Calu3 (cell line): ENCODE data around the gene P2RY6. TPM values are rescaled to one million over a fixed set of nuclear protein-coding genes. Genes with fewer than 3 reads are reported as not detected.

Experiments
- BruUV-seq: library from RNA; stranded (reverse); fragments of 400-500 nt; replicated peaks from 2 replicates; lab custom pipeline; 2021; lab: Mats Ljungman, UMichigan
- CTCF ChIA-PET: fragments of 300-600 bp; sonication (Branson Sonifier 250); formaldehyde crosslinking; loops from one replicate; lab custom pipeline; 2022; ENCODE audit warnings: antibody characterized with exemption; lab: Charles Lee
- DNase-seq: peaks from one replicate; pipeline ENCODE4 v3.0.0; 2022
- H3K27ac Mint-ChIP-seq: one replicate; pipeline ENCODE4 v1.8.0; 2022; ENCODE audit warnings: mixed read lengths; ENCODE audit not compliant: unreplicated experiment
- H3K27me3 Mint-ChIP-seq: one replicate; pipeline ENCODE4 v1.8.0; 2022; ENCODE audit warnings: mixed read lengths; ENCODE audit not compliant: unreplicated experiment
- H3K36me3 Mint-ChIP-seq: one replicate; pipeline ENCODE4 v1.8.0; 2022; ENCODE audit warnings: mild to moderate bottlenecking, moderate library complexity, mixed read lengths; ENCODE audit not compliant: insufficient read depth, unreplicated experiment
- H3K4me1 Mint-ChIP-seq: one replicate; pipeline ENCODE4 v1.8.0; 2022; ENCODE audit warnings: mild to moderate bottlenecking, low read depth, mixed read lengths; ENCODE audit not compliant: unreplicated experiment
- H3K4me3 Mint-ChIP-seq: one replicate; pipeline ENCODE4 v1.8.0; 2022; ENCODE audit warnings: mild to moderate bottlenecking, low read depth, moderate library complexity, mixed read lengths; ENCODE audit not compliant: unreplicated experiment
- H3K9me3 Mint-ChIP-seq: one replicate; pipeline ENCODE4 v1.8.0; 2022; ENCODE audit warnings: low read depth, mixed read lengths; ENCODE audit not compliant: unreplicated experiment
- intact Hi-C: fragments of 100-400 bp; cut with micrococcal nuclease; formaldehyde crosslinking; loops from one replicate; pipeline ENCODE4 v1.10.0; 2022; ENCODE audit not compliant: unreplicated experiment
- total RNA-seq: library from RNA; stranded (reverse); gene quantifications from 2 replicates; pipeline ENCODE4 v1.2.3, GENCODE V29; 2022
- TF ChIP-seq, protein P1 (sequence below): fragments of 200-600 bp; IDR thresholded peaks from one replicate; pipeline ENCODE4 v1.8.0; 2022; ENCODE audit warnings: antibody characterized with exemption; ENCODE audit not compliant: unreplicated experiment

Gene P2RY6
- total RNA-seq, 1 experiment from 2014 or later, result not detected

DNA sequence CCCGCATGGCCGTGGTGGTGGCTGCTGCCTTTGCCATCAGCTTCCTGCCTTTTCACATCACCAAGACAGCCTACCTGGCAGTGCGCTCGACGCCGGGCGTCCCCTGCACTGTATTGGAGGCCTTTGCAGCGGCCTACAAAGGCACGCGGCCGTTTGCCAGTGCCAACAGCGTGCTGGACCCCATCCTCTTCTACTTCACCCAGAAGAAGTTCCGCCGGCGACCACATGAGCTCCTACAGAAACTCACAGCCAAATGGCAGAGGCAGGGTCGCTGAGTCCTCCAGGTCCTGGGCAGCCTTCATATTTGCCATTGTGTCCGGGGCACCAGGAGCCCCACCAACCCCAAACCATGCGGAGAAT is 25.1 kb downstream of the P2RY6 start:
- no TSS peak for BruUV-seq
- no peaks in the 10 kb centered on the region for H3K4me1 Mint-ChIP-seq
- intact Hi-C loops, result no loop called here
- no peak overlapping the region for H3K4me3 Mint-ChIP-seq
- TF ChIP-seq, protein P1, sequence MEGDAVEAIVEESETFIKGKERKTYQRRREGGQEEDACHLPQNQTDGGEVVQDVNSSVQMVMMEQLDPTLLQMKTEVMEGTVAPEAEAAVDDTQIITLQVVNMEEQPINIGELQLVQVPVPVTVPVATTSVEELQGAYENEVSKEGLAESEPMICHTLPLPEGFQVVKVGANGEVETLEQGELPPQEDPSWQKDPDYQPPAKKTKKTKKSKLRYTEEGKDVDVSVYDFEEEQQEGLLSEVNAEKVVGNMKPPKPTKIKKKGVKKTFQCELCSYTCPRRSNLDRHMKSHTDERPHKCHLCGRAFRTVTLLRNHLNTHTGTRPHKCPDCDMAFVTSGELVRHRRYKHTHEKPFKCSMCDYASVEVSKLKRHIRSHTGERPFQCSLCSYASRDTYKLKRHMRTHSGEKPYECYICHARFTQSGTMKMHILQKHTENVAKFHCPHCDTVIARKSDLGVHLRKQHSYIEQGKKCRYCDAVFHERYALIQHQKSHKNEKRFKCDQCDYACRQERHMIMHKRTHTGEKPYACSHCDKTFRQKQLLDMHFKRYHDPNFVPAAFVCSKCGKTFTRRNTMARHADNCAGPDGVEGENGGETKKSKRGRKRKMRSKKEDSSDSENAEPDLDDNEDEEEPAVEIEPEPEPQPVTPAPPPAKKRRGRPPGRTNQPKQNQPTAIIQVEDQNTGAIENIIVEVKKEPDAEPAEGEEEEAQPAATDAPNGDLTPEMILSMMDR, result no peak
- H3K36me3 Mint-ChIP-seq, result no peaks in the 10 kb centered on the region
- no peaks in the 10 kb centered on the region for H3K9me3 Mint-ChIP-seq
- DNase-seq, result no peak
- H3K27me3 Mint-ChIP-seq, result peaks cover 32% of the 10 kb centered on the region
- CTCF ChIA-PET, result interaction anchor here (1.5 to 2.3 kb wide), 2 partner anchors 10 to 96 kb away, joined by 4 to 18 read pairs; no protein-coding TSS in a partner anchor
- H3K27ac Mint-ChIP-seq, result no peak overlapping the region

DNA sequence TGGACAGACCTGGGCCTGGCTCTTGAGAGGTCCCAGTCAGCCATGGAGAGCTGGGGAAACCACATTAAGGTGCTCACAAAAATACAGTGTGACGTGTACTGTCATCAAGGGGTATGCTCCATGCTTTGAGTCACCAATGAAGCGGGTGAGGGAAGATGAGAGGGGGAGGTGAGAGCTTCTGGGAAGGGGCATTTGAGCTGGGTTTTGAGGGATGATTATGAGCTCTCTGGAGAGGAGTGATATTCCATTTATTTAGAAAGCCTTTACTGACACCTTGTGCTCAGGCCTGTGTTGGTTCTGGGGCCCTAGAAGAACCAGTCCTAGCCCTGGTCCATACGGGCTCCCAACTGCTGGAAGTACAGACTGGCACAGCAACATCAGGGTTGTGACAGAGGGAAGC is 25.6 kb downstream of the P2RY6 start:
- no peak for DNase-seq
- Mint-ChIP-seq H3K36me3 (no peaks in the 10 kb centered on the region), H3K27ac (no peak overlapping the region), H3K27me3 (peaks cover 32% of the 10 kb centered on the region), H3K4me1 (no peaks in the 10 kb centered on the region), H3K4me3 (no peak overlapping the region), H3K9me3 (no peaks in the 10 kb centered on the region)
- CTCF ChIA-PET, result interaction anchor here (1.5 to 2.3 kb wide), 2 partner anchors 9 to 96 kb away, joined by 4 to 18 read pairs; no protein-coding TSS in a partner anchor
- TF ChIP-seq, protein P1, result no peak
- BruUV-seq, result no TSS peak
- intact Hi-C loops, result no loop called here

DNA sequence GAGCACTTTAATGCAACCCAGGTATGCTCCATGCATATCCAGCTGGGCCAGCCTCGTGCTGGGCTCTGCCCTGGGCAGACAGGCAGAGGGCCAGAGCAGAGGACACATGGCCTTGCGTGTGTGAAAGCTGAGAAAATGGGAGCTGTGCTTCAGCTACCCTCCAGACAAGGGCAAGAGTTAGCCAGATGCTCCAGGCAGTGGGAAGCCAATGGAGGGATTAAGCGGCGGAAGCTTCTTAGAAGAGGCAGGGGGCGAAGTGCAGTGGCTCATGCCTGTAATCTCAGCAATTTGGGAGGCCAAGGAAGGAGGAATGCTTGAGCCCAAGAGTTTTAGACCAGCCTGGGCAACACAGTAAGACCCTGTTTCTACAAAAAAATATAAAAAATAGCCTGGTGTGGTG is 26.1 kb downstream of the P2RY6 start:
- Mint-ChIP-seq H3K27me3 (peaks cover 29% of the 10 kb centered on the region), H3K4me3 (no peak overlapping the region), H3K9me3 (no peaks in the 10 kb centered on the region), H3K27ac (no peak overlapping the region), H3K4me1 (no peaks in the 10 kb centered on the region), H3K36me3 (no peaks in the 10 kb centered on the region)
- no TSS peak for BruUV-seq
- TF ChIP-seq, protein P1, result no peak
- CTCF ChIA-PET, result interaction anchor here (0.6 to 2.3 kb wide), 3 partner anchors 9 to 435 kb away, joined by 3 to 18 read pairs (median 4); no protein-coding TSS in a partner anchor
- intact Hi-C loops, result no loop called here
- DNase-seq, result no peak

DNA sequence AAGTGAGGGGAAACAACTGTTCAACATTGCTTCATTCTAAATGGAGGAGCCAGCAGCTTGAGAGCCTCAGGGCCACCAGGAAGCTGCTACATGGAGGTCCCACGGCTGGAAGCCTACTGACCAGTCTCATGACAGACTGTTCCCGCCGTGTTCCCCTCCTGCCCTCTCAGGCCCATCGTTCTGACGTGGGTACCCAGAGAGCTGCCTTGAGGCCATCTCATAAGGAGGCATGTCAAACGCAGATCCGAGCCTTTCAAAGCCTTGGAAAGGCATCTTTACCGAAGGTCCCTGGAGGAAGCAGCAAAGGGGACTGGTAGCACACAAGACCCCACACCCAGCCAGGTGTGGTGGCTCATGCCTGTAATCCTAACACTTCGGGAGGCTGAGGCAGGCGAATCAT is 27.6 kb downstream of the P2RY6 start:
- intact Hi-C loops, result no loop called here
- Mint-ChIP-seq H3K4me1 (no peaks in the 10 kb centered on the region), H3K4me3 (no peak overlapping the region), H3K36me3 (no peaks in the 10 kb centered on the region), H3K27me3 (peaks cover 14% of the 10 kb centered on the region), H3K9me3 (no peaks in the 10 kb centered on the region), H3K27ac (no peak overlapping the region)
- CTCF ChIA-PET, result interaction anchor here (0.8 to 1.4 kb wide), 2 partner anchors 11 to 36 kb away, joined by 3 read pairs; no protein-coding TSS in a partner anchor
- no peak for DNase-seq
- BruUV-seq, result no TSS peak
- TF ChIP-seq, protein P1, result no peak
